ENCODE results near the gene UMODL1. TPM values are rescaled to one million over a fixed set of nuclear protein-coding genes. Genes with fewer than 3 reads are reported as not detected.

The UMODL1 gene
- total RNA-seq, 1 donor from 2014 or later = not detected

GRCh38 chr21:42146821-42147220 lies 75.7 kb downstream of the UMODL1 start:
- H3K9me3 Mint-ChIP-seq = no peaks in the 10 kb centered on the region
- DNase-seq (ENCODE audit: low spot score) = no peak
- intact Hi-C loops (cut with micrococcal nuclease) = loop anchor here (5.0 kb wide), 3 partner anchors 40 to 380 kb away; no protein-coding TSS in a partner anchor
- H3K4me3 Mint-ChIP-seq = no peak overlapping the region
- no peaks in the 10 kb centered on the region for H3K36me3 Mint-ChIP-seq (ENCODE audit: low read depth)
- no peak overlapping the region for H3K27ac Mint-ChIP-seq
- peaks cover 10% of the 10 kb centered on the region for H3K4me1 Mint-ChIP-seq (ENCODE audit: low read depth)
- peaks cover 2% of the 10 kb centered on the region for H3K27me3 Mint-ChIP-seq (ENCODE audit: insufficient read depth)

GRCh38 chr21:42147386-42148020 lies 76.4 kb downstream of the UMODL1 start:
- peaks cover 10% of the 10 kb centered on the region for H3K4me1 Mint-ChIP-seq (ENCODE audit: low read depth)
- H3K36me3 Mint-ChIP-seq (ENCODE audit: low read depth) = no peaks in the 10 kb centered on the region
- H3K27me3 Mint-ChIP-seq (ENCODE audit: insufficient read depth) = peaks cover 2% of the 10 kb centered on the region
- H3K27ac Mint-ChIP-seq = no peak overlapping the region
- no peaks in the 10 kb centered on the region for H3K9me3 Mint-ChIP-seq
- intact Hi-C loops (cut with micrococcal nuclease) = loop anchor here (5.0 kb wide), 3 partner anchors 40 to 380 kb away; no protein-coding TSS in a partner anchor
- DNase-seq (ENCODE audit: low spot score) = no peak
- no peak overlapping the region for H3K4me3 Mint-ChIP-seq

GRCh38 chr21:42148097-42148496 lies 77.0 kb downstream of the UMODL1 start:
- intact Hi-C loops (cut with micrococcal nuclease) = loop anchor here (5.0 kb wide), 3 partner anchors 39 to 379 kb away; no protein-coding TSS in a partner anchor
- Mint-ChIP-seq H3K4me3 (no peak overlapping the region), H3K27ac (no peak overlapping the region), H3K4me1 (ENCODE audit: low read depth) (peaks cover 10% of the 10 kb centered on the region), H3K36me3 (ENCODE audit: low read depth) (no peaks in the 10 kb centered on the region), H3K27me3 (ENCODE audit: insufficient read depth) (peaks cover 2% of the 10 kb centered on the region), H3K9me3 (no peaks in the 10 kb centered on the region)
- no peak for DNase-seq (ENCODE audit: low spot score)

GRCh38 chr21:42148584-42148983 lies 77.5 kb downstream of the UMODL1 start:
- peaks cover 10% of the 10 kb centered on the region for H3K4me1 Mint-ChIP-seq (ENCODE audit: low read depth)
- H3K36me3 Mint-ChIP-seq (ENCODE audit: low read depth) = no peaks in the 10 kb centered on the region
- no peak overlapping the region for H3K27ac Mint-ChIP-seq
- no peak overlapping the region for H3K4me3 Mint-ChIP-seq
- peaks cover 2% of the 10 kb centered on the region for H3K27me3 Mint-ChIP-seq (ENCODE audit: insufficient read depth)
- H3K9me3 Mint-ChIP-seq = no peaks in the 10 kb centered on the region
- intact Hi-C loops (cut with micrococcal nuclease) = loop anchor here (5.0 kb wide), 3 partner anchors 39 to 379 kb away; no protein-coding TSS in a partner anchor
- no peak for DNase-seq (ENCODE audit: low spot score)

- Mint-ChIP-seq H3K4me3 (no peak overlapping the region), H3K36me3 (ENCODE audit: low read depth) (no peaks in the 10 kb centered on the region), H3K27ac (no peak overlapping the region), H3K4me1 (ENCODE audit: low read depth) (peaks cover 10% of the 10 kb centered on the region), H3K9me3 (no peaks in the 10 kb centered on the region), H3K27me3 (ENCODE audit: insufficient read depth) (peaks cover 2% of the 10 kb centered on the region)
- DNase-seq (ENCODE audit: low spot score) = no peak
- intact Hi-C loops (cut with micrococcal nuclease) = loop anchor here (5.0 kb wide), 3 partner anchors 37 to 377 kb away; no protein-coding TSS in a partner anchor
These were observed 78.7 kb downstream of the UMODL1 start for GRCh38 chr21:42149656-42150473.

GRCh38 chr21:42150474-42151085 lies 79.5 kb downstream of the UMODL1 start:
- Mint-ChIP-seq H3K4me3 (no peak overlapping the region), H3K4me1 (ENCODE audit: low read depth) (peaks cover 5% of the 10 kb centered on the region), H3K9me3 (no peaks in the 10 kb centered on the region), H3K27ac (no peak overlapping the region), H3K27me3 (ENCODE audit: insufficient read depth) (peaks cover 3% of the 10 kb centered on the region), H3K36me3 (ENCODE audit: low read depth) (no peaks in the 10 kb centered on the region)
- DNase-seq (ENCODE audit: low spot score) = no peak
- intact Hi-C loops (cut with micrococcal nuclease) = no loop called here

GRCh38 chr21:42151148-42151947 lies 80.2 kb downstream of the UMODL1 start:
- H3K36me3 Mint-ChIP-seq (ENCODE audit: low read depth) = no peaks in the 10 kb centered on the region
- H3K4me3 Mint-ChIP-seq = no peak overlapping the region
- no peak overlapping the region for H3K27ac Mint-ChIP-seq
- H3K27me3 Mint-ChIP-seq (ENCODE audit: insufficient read depth) = peaks cover 3% of the 10 kb centered on the region
- intact Hi-C loops (cut with micrococcal nuclease) = no loop called here
- no peaks in the 10 kb centered on the region for H3K4me1 Mint-ChIP-seq (ENCODE audit: low read depth)
- DNase-seq (ENCODE audit: low spot score) = no peak
- no peaks in the 10 kb centered on the region for H3K9me3 Mint-ChIP-seq

GRCh38 chr21:42151948-42152220 lies 80.8 kb downstream of the UMODL1 start:
- peaks cover 3% of the 10 kb centered on the region for H3K27me3 Mint-ChIP-seq (ENCODE audit: insufficient read depth)
- no peaks in the 10 kb centered on the region for H3K9me3 Mint-ChIP-seq
- no peak overlapping the region for H3K4me3 Mint-ChIP-seq
- H3K4me1 Mint-ChIP-seq (ENCODE audit: low read depth) = no peaks in the 10 kb centered on the region
- no peak overlapping the region for H3K27ac Mint-ChIP-seq
- intact Hi-C loops (cut with micrococcal nuclease) = no loop called here
- no peak for DNase-seq (ENCODE audit: low spot score)
- no peaks in the 10 kb centered on the region for H3K36me3 Mint-ChIP-seq (ENCODE audit: low read depth)

- no peaks in the 10 kb centered on the region for H3K4me1 Mint-ChIP-seq (ENCODE audit: low read depth)
- no peak for DNase-seq (ENCODE audit: low spot score)
- H3K4me3 Mint-ChIP-seq = no peak overlapping the region
- no peaks in the 10 kb centered on the region for H3K9me3 Mint-ChIP-seq
- H3K36me3 Mint-ChIP-seq (ENCODE audit: low read depth) = no peaks in the 10 kb centered on the region
- H3K27me3 Mint-ChIP-seq (ENCODE audit: insufficient read depth) = peaks cover 3% of the 10 kb centered on the region
- H3K27ac Mint-ChIP-seq = no peak overlapping the region
- intact Hi-C loops (cut with micrococcal nuclease) = no loop called here
These were observed 82.0 kb downstream of the UMODL1 start for GRCh38 chr21:42153046-42153686.

- no peaks in the 10 kb centered on the region for H3K9me3 Mint-ChIP-seq
- no peaks in the 10 kb centered on the region for H3K4me1 Mint-ChIP-seq (ENCODE audit: low read depth)
- DNase-seq (ENCODE audit: low spot score) = no peak
- intact Hi-C loops (cut with micrococcal nuclease) = no loop called here
- peaks cover 3% of the 10 kb centered on the region for H3K27me3 Mint-ChIP-seq (ENCODE audit: insufficient read depth)
- H3K27ac Mint-ChIP-seq = no peak overlapping the region
- no peak overlapping the region for H3K4me3 Mint-ChIP-seq
- no peaks in the 10 kb centered on the region for H3K36me3 Mint-ChIP-seq (ENCODE audit: low read depth)
These were observed 82.6 kb downstream of the UMODL1 start for GRCh38 chr21:42153746-42154145.

- Mint-ChIP-seq H3K4me3 (no peak overlapping the region), H3K9me3 (no peaks in the 10 kb centered on the region), H3K4me1 (ENCODE audit: low read depth) (no peaks in the 10 kb centered on the region), H3K27me3 (ENCODE audit: insufficient read depth) (peaks cover 9% of the 10 kb centered on the region), H3K27ac (no peak overlapping the region), H3K36me3 (ENCODE audit: low read depth) (no peaks in the 10 kb centered on the region)
- no peak for DNase-seq (ENCODE audit: low spot score)
- intact Hi-C loops (cut with micrococcal nuclease) = no loop called here
These were observed 83.3 kb downstream of the UMODL1 start for GRCh38 chr21:42154237-42155044.
